Gastrocnemius medialis (tissue), 4 donors: ENCODE data around the gene PNMA8A. TPM values are rescaled to one million over a fixed set of nuclear protein-coding genes. Genes with fewer than 3 reads are reported as not detected.

Experiments
- ATAC-seq, 2 donors: fragments of 150-250 bp; one replicate each; pipeline ENCODE4 v1.9.1; 2016
- DNase-seq, 2 donors: peaks; one replicate each; pipeline ENCODE4 v3.0.0-alpha.2; 2019
- H3K27ac ChIP-seq, 4 donors: fragments of 200-600 bp; sonication (generic); 1 replicate in 1 of 4; 2 replicates in 3 of 4; pipeline ENCODE4 v1.5.1; 2016 to 2018; ENCODE audit warnings: mild to moderate bottlenecking in 2 of 4, moderate library complexity in 1 of 4
- H3K27me3 ChIP-seq, 3 donors: fragments of 200-600 bp; sonication (generic) in 2 of 3; 1 replicate in 1 of 3; 2 replicates in 2 of 3; pipeline versions ENCODE4 v1.5.1 to v1.6.0; 2016 to 2019; ENCODE audit warnings: mild to moderate bottlenecking in 1 of 3, moderate library complexity in 1 of 3
- H3K36me3 ChIP-seq, 2 donors: fragments of 200-600 bp; sonication (generic) in 1 of 2; one replicate each; pipeline ENCODE4 v1.5.1; 2017 to 2018
- H3K4me1 ChIP-seq, 2 donors: fragments of 200-600 bp; sonication (generic) in 1 of 2; one replicate each; pipeline ENCODE4 v1.5.1; 2016 to 2017; ENCODE audit warnings: mild to moderate bottlenecking in 2 of 2
- H3K4me3 ChIP-seq, 4 donors: fragments of 200-600 bp; sonication (generic) in 3 of 4; 1 replicate in 1 of 4; 2 replicates in 3 of 4; pipeline ENCODE4 v1.5.1; 2016 to 2019; ENCODE audit warnings: mild to moderate bottlenecking in 2 of 4
- H3K9me3 ChIP-seq, 3 donors: fragments of 200-600 bp; sonication (generic) in 2 of 3; 1 replicate in 1 of 3; 2 replicates in 2 of 3; pipeline ENCODE4 v1.5.1; 2016 to 2019
- POLR2A ChIP-seq, 2 donors: fragments of 450-650 bp; IDR thresholded peaks; one replicate each; pipeline ENCODE4 v1.6.1; 2017; ENCODE audit warnings: antibody characterized with exemption in 2 of 2, mild to moderate bottlenecking in 2 of 2, moderate library complexity in 2 of 2
- in situ Hi-C, 4 donors: fragments of 200-750 bp; cut with MboI; loops; one replicate each; pipeline versions ENCODE4 v1.15.0 to v1.8.0; 2017; ENCODE audit warnings: low sequenced_read_pairs in 4 of 4
- intact Hi-C: fragments of 100-400 bp; cut with DNase I; formaldehyde crosslinking; loops from one replicate; pipeline ENCODE4 v1.15.1; 2023; ENCODE audit warnings: low total_unique reads
- total RNA-seq, 4 donors: library from RNA; depleted of rRNA; stranded (reverse); fragments of >200 nt; gene quantifications; one replicate each; pipeline versions ENCODE4 v1.1.0 to v1.2.3, GENCODE V29; 2016
- TF ChIP-seq, protein P1 (sequence below), 5 experiments: fragments of 450-650 bp in 3 of 5; fragments of 200-600 bp in 2 of 5; sonication (generic) in 2 of 5; IDR thresholded peaks in 4 of 5; conservative IDR thresholded peaks in 1 of 5; 1 replicate in 4 of 5; 2 replicates in 1 of 5; pipeline ENCODE4 v1.5.1; 2016 to 2019; ENCODE audit warnings: antibody characterized with exemption in 5 of 5, mild to moderate bottlenecking in 3 of 5, moderate library complexity in 3 of 5

PNMA8A gene
- total RNA-seq, 4 donors from 2014 or later, result 0.13 to 0.83 (median 0.60) TPM; not detected in 1

- peak overlapping the region in 1 of 4 donors; percentile 4 for H3K4me3 ChIP-seq
- peaks cover 29 to 56% (median 37%) of the 10 kb centered on the region in 3 donors for H3K27me3 ChIP-seq
Measured at GRCh38 chr19:46489445-46490272, 18.3 kb upstream of the PNMA8A start.

DNA sequence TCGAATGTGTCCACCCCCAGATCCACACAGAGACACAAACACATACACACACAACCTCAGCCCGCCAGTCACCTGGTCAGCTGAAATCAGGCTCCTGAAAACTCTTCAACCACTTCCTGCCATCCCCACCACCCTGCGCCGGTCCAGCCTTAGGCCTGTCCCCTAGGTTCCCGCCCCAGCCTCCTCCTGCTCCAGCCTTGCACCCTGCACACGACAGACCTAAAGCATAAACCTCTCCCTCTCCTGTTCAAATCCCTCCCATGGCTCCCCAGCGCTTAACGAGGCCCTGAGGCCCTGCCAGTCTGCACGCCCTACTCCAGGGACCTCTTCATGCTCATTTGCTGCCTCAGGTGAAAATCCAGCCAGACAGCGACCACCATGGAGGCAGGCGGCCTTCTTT lies 17.2 kb upstream of the PNMA8A start:
- in situ Hi-C loops, result loop anchor here (5.0 to 25.0 kb wide), 5 partner anchors 84 to 204 kb away; partner anchors contain the start of gene HIF3A (in 1 of the 4)
- Histone ChIP-seq H3K27me3 (peaks cover 29 to 55% (median 39%) of the 10 kb centered on the region in 3 donors), H3K9me3 (no peaks in the 10 kb centered on the region), H3K27ac (no peak overlapping the region), H3K36me3 (no peaks in the 10 kb centered on the region), H3K4me3 (no peak overlapping the region), H3K4me1 (peaks cover 0 to 15% of the 10 kb centered on the region in 2 donors)
- intact Hi-C loops, result no loop called here
- DNase-seq (no peak), ATAC-seq (no peak)
- TF ChIP-seq, protein P1, sequence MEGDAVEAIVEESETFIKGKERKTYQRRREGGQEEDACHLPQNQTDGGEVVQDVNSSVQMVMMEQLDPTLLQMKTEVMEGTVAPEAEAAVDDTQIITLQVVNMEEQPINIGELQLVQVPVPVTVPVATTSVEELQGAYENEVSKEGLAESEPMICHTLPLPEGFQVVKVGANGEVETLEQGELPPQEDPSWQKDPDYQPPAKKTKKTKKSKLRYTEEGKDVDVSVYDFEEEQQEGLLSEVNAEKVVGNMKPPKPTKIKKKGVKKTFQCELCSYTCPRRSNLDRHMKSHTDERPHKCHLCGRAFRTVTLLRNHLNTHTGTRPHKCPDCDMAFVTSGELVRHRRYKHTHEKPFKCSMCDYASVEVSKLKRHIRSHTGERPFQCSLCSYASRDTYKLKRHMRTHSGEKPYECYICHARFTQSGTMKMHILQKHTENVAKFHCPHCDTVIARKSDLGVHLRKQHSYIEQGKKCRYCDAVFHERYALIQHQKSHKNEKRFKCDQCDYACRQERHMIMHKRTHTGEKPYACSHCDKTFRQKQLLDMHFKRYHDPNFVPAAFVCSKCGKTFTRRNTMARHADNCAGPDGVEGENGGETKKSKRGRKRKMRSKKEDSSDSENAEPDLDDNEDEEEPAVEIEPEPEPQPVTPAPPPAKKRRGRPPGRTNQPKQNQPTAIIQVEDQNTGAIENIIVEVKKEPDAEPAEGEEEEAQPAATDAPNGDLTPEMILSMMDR (IDR thresholded peaks at IDR 0.05 in 4 of 5, conservative IDR thresholded peaks at IDR 0.05 in 1 of 5), result no peak
- TF ChIP-seq POLR2A (IDR thresholded peaks at IDR 0.05), result no peak

More at GRCh38 chr19:46489445-46490272, 18.3 kb upstream of the PNMA8A start:
- peaks cover 0 to 15% of the 10 kb centered on the region in 2 donors for H3K4me1 ChIP-seq
- no peak overlapping the region for H3K27ac ChIP-seq
- no peak for ATAC-seq
- in situ Hi-C loops (loop anchor here (5.0 to 25.0 kb wide), 5 partner anchors 85 to 205 kb away; partner anchors contain the start of gene HIF3A (in 1 of the 4)), intact Hi-C loops (loop anchor here (1.0 kb wide), 1 partner anchor 24 kb away; no protein-coding TSS in a partner anchor)
- no peaks in the 10 kb centered on the region for H3K36me3 ChIP-seq
- no peak for DNase-seq
- H3K9me3 ChIP-seq, result no peaks in the 10 kb centered on the region
- no peak for TF ChIP-seq POLR2A (IDR thresholded peaks at IDR 0.05)
- TF ChIP-seq, protein P1 (IDR thresholded peaks at IDR 0.05 in 4 of 5, conservative IDR thresholded peaks at IDR 0.05 in 1 of 5), result peak in 2 of 5 experiments; percentile 27 to 28

- intact Hi-C loops, result loop anchor here (1.0 to 2.0 kb wide), 3 partner anchors 86 to 208 kb away; no protein-coding TSS in a partner anchor
- no peak for TF ChIP-seq POLR2A (IDR thresholded peaks at IDR 0.05)
- TF ChIP-seq, protein P1 (IDR thresholded peaks at IDR 0.05 in 4 of 5, conservative IDR thresholded peaks at IDR 0.05 in 1 of 5), result peak; percentile 81 to 91 (median 85)
Measured at GRCh38 chr19:46487802-46488445, 16.6 kb upstream of the PNMA8A start.

GRCh38 chr19:46487178-46487801 lies 15.9 kb upstream of the PNMA8A start:
- no peak overlapping the region for H3K27ac ChIP-seq
- H3K9me3 ChIP-seq, result no peaks in the 10 kb centered on the region
- DNase-seq (no peak), ATAC-seq (no peak)
- H3K36me3 ChIP-seq, result no peaks in the 10 kb centered on the region
- TF ChIP-seq POLR2A (IDR thresholded peaks at IDR 0.05), result no peak
- TF ChIP-seq, protein P1 (IDR thresholded peaks at IDR 0.05 in 4 of 5, conservative IDR thresholded peaks at IDR 0.05 in 1 of 5), result no peak
- intact Hi-C loops, result loop anchor here (1.0 to 2.0 kb wide), 3 partner anchors 85 to 207 kb away; no protein-coding TSS in a partner anchor
- H3K27me3 ChIP-seq, result peaks cover 26 to 51% (median 34%) of the 10 kb centered on the region in 3 donors
- in situ Hi-C loops, result loop anchor here (5.0 to 25.0 kb wide), 5 partner anchors 82 to 202 kb away; partner anchors contain the start of gene HIF3A (in 1 of the 4)
- H3K4me1 ChIP-seq, result peaks cover 0 to 15% of the 10 kb centered on the region in 2 donors
- H3K4me3 ChIP-seq, result peak overlapping the region; percentile 2 to 46 (median 26)

More at GRCh38 chr19:46487802-46488445, 16.6 kb upstream of the PNMA8A start:
- peak overlapping the region; percentile 2 to 46 (median 26) for H3K4me3 ChIP-seq
- H3K27me3 ChIP-seq, result peaks cover 29 to 51% (median 39%) of the 10 kb centered on the region in 3 donors
- H3K9me3 ChIP-seq, result no peaks in the 10 kb centered on the region
- no peak overlapping the region for H3K27ac ChIP-seq
- DNase-seq (peak; percentile 45 to 51), ATAC-seq (peak; percentile 71 to 75)
- H3K4me1 ChIP-seq, result peaks cover 0 to 15% of the 10 kb centered on the region in 2 donors
- in situ Hi-C loops, result loop anchor here (5.0 to 25.0 kb wide), 5 partner anchors 83 to 203 kb away; partner anchors contain the start of gene HIF3A (in 1 of the 4)
- no peaks in the 10 kb centered on the region for H3K36me3 ChIP-seq
